Esophagus muscularis mucosa (tissue), 4 donors: ENCODE measurements around the gene TRIM50.
"Not testable (repeated sequence)": the region's sequence is repeated elsewhere in the genome, so short reads cannot be mapped to it uniquely, and the experiment has no call there.

ENCODE experiments used
- CTCF ChIP-seq, 3 experiments: fragments of 200-600 bp in 2 of 3; fragments of 450-650 bp in 1 of 3; sonication (generic) in 2 of 3; IDR thresholded peaks; one replicate each; pipeline ENCODE4 v1.5.1; 2017 to 2019; ENCODE audit warnings: antibody characterized with exemption in 3 of 3, mild to moderate bottlenecking in 2 of 3, moderate library complexity in 1 of 3
- EP300 ChIP-seq: sonication (generic); formaldehyde crosslinking; IDR thresholded peaks from one replicate; pipeline ENCODE4 v1.6.1; 2017; ENCODE audit warnings: antibody characterized with exemption
- POLR2A ChIP-seq: fragments of 450-650 bp; IDR thresholded peaks from one replicate; pipeline ENCODE4 v1.6.1; 2017; ENCODE audit warnings: antibody characterized with exemption, moderate library complexity, mild to moderate bottlenecking, low read depth
- POLR2AphosphoS5 ChIP-seq, 2 donors: sonication (generic); formaldehyde crosslinking; IDR thresholded peaks; one replicate each; pipeline ENCODE4 v1.6.1; 2017; ENCODE audit warnings: antibody characterized with exemption in 2 of 2

GRCh38 chr7:73323434-73324080, 4.3 kb downstream of the TRIM50 start:
- TF ChIP-seq POLR2A; CTCF (IDR thresholded peaks at IDR 0.05); EP300; POLR2AphosphoS5 (IDR thresholded peaks at IDR 0.05): not testable (repeated sequence)
